GM20431 (cell line): ENCODE results near the gene ZNF566.
"Not testable (repeated sequence)": the region's sequence is repeated elsewhere in the genome, so short reads cannot be mapped to it uniquely, and the experiment has no call there.

Experiments
- in situ Hi-C: fragments of 300-500 bp; cut with MseI, MboI; formaldehyde crosslinking; loops from one replicate; pipeline ENCODE4 v1.15.0; 2020; ENCODE audit warnings: low sequenced_read_pairs; ENCODE audit not compliant: unreplicated experiment

The ZNF566 gene

GRCh38 chr19:36489118-36489919 is at the start of gene ZNF566:
Gene ZNF566 (minus strand): TSS chr19:36489561. CDS start chr19:36476557, 13,004 bp downstream.
- in situ Hi-C loops = no loop called here

GRCh38 chr19:36528921-36529518 is 39.7 kb upstream of the ZNF566 start:
- in situ Hi-C loops = no loop called here

GRCh38 chr19:36528194-36528920 is 39.0 kb upstream of the ZNF566 start, which contains the start of gene ZNF260:
Gene ZNF260 (minus strand): TSS chr19:36528271. CDS start chr19:36515238, 13,033 bp downstream.
- in situ Hi-C loops = no loop called here

- in situ Hi-C loops = no loop called here
These were observed 38.5 kb upstream of the ZNF566 start for GRCh38 chr19:36527873-36528193.

GRCh38 chr19:36527341-36527740 is 38.0 kb upstream of the ZNF566 start:
- in situ Hi-C loops = no loop called here

GRCh38 chr19:36526581-36526980 is 37.2 kb upstream of the ZNF566 start:
- in situ Hi-C loops = no loop called here

GRCh38 chr19:36524617-36525016 is 35.3 kb upstream of the ZNF566 start:
- in situ Hi-C loops = no loop called here

GRCh38 chr19:36514012-36514612 is 24.8 kb upstream of the ZNF566 start:
- in situ Hi-C loops = no loop called here

- in situ Hi-C loops = no loop called here
These were observed 19.0 kb upstream of the ZNF566 start for GRCh38 chr19:36508325-36508724.

GRCh38 chr19:36501973-36502372 is 12.6 kb upstream of the ZNF566 start:
- in situ Hi-C loops = no loop called here

GRCh38 chr19:36497001-36497400 is 7.6 kb upstream of the ZNF566 start:
- in situ Hi-C loops = no loop called here

- in situ Hi-C loops = not testable (repeated sequence)
These were observed 3.5 kb upstream of the ZNF566 start for GRCh38 chr19:36492689-36493453.

GRCh38 chr19:36490846-36491245 is 1.5 kb upstream of the ZNF566 start:
- in situ Hi-C loops = not testable (repeated sequence)

- in situ Hi-C loops = no loop called here
These were observed 607 bp upstream of the ZNF566 start for GRCh38 chr19:36489920-36490415.

GRCh38 chr19:36488846-36489117 is 579 bp downstream of the ZNF566 start:
- in situ Hi-C loops = no loop called here

GRCh38 chr19:36488118-36488845 is 1.1 kb downstream of the ZNF566 start:
- in situ Hi-C loops = no loop called here

- in situ Hi-C loops = no loop called here
These were observed 5.7 kb downstream of the ZNF566 start for GRCh38 chr19:36483653-36484052.

- in situ Hi-C loops = no loop called here
These were observed 6.5 kb downstream of the ZNF566 start for GRCh38 chr19:36482876-36483275.

- in situ Hi-C loops = no loop called here
These were observed 29.3 kb downstream of the ZNF566 start for GRCh38 chr19:36460046-36460445.
